GM12891 (cell line): ENCODE measurements around the gene ST6GAL1.

Experiments
- PAX5 ChIP-seq: IDR thresholded peaks from 2 replicates; pipeline ENCODE4 v1.6.1; 2011; ENCODE audit warnings: low read length, moderate library complexity, mild to moderate bottlenecking; ENCODE audit not compliant: insufficient read depth, severe bottlenecking
- POLR2A ChIP-seq: IDR thresholded peaks from 2 replicates; pipeline ENCODE4 v1.6.1; 2011; ENCODE audit warnings: low read depth, low read length, control low read depth
- POLR2AphosphoS5 ChIP-seq: IDR thresholded peaks from 2 replicates; pipeline ENCODE4 v1.6.1; 2011; ENCODE audit warnings: low read depth, low read length, control low read depth
- SPI1 ChIP-seq: IDR thresholded peaks from 2 replicates; pipeline ENCODE4 v1.6.1; 2011; ENCODE audit warnings: low read depth, low read length, control low read depth
- TAF1 ChIP-seq: IDR thresholded peaks from 2 replicates; pipeline ENCODE4 v1.6.1; 2011; ENCODE audit warnings: low read depth, low read length, control low read depth

DNA sequence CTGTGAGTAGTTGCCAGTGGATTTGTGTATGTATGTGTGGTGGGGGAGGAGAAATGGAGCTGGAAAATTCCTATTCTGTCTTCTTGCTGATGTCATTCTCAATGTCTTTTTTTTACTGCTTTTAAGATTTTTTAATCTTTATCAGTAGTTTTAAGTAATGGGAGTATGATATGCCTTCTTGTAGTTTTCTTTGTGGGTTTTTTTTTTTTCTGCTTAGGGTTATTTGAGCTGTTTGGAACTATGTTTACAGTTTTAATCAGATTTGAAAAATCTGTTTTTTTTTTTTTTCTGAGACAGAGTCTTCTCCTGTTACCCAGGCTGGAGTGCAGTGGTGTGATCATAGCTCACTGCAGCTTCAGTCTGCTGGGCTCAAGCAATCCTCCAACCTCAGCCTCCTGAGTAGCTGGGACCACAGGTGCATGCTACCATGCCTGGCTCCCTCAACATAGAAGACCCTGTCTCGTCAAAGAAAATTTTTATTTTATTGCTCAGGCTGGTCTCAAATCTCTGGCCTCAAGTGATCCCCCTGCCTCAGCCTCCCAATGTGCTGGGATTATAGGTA, 171.8 kb downstream of the ST6GAL1 start:
- TF ChIP-seq POLR2AphosphoS5: no peak
- TF ChIP-seq SPI1: no peak
- no peak for TF ChIP-seq POLR2A
- no peak for TF ChIP-seq TAF1
- no peak for TF ChIP-seq PAX5
